HCT116 (cell line): ENCODE measurements around the gene HAGH.

Experiments used
- EZH2phosphoT487 ChIP-seq: fragments of 200-600 bp; IDR thresholded peaks from 2 replicates; pipeline ENCODE4 v1.6.1; 2018; ENCODE audit warnings: antibody characterized with exemption, borderline replicate concordance
- TCF7L2 ChIP-seq: IDR thresholded peaks from 2 replicates; pipeline ENCODE4 v1.7.0; 2011; ENCODE audit warnings: borderline replicate concordance, inconsistent platforms; ENCODE audit not compliant: insufficient read depth, insufficient read length; ENCODE audit errors: extremely low read depth
- YY1 ChIP-seq: IDR thresholded peaks from 2 replicates; pipeline ENCODE4 v1.6.1; 2011; ENCODE audit warnings: low read length, low read depth, moderate library complexity, mild to moderate bottlenecking; ENCODE audit not compliant: insufficient replicate concordance; ENCODE audit errors: extremely low read depth
- ZFX ChIP-seq: fragments of 450-650 bp; IDR thresholded peaks from 2 replicates; pipeline ENCODE4 v1.6.1; 2017
- TF ChIP-seq, protein P1 (sequence below): IDR thresholded peaks from 2 replicates; pipeline ENCODE4 v1.6.1; 2011; ENCODE audit warnings: mild to moderate bottlenecking, low read length, moderate library complexity; ENCODE audit not compliant: insufficient replicate concordance; ENCODE audit errors: extremely low read depth
- TF ChIP-seq, protein P2 (sequence below), 3 experiments: fragments of 200-600 bp in 1 of 3; sonication (generic) in 1 of 3; IDR thresholded peaks in 2 of 3; conservative IDR thresholded peaks in 1 of 3; 2 replicates each; pipeline ENCODE4 v1.5.1; 2012 to 2017; ENCODE audit warnings: low read depth in 2 of 3, low read length in 2 of 3, antibody characterized with exemption in 1 of 3, borderline replicate concordance in 1 of 3, control low read depth in 1 of 3, mild to moderate bottlenecking in 1 of 3, mixed read lengths in 1 of 3, mixed run types in 1 of 3, moderate library complexity in 1 of 3; ENCODE audit not compliant: insufficient read depth in 1 of 3
- TF ChIP-seq, protein P3 (sequence below): IDR thresholded peaks from 2 replicates; pipeline ENCODE4 v1.6.1; 2012; ENCODE audit warnings: low read depth

DNA sequence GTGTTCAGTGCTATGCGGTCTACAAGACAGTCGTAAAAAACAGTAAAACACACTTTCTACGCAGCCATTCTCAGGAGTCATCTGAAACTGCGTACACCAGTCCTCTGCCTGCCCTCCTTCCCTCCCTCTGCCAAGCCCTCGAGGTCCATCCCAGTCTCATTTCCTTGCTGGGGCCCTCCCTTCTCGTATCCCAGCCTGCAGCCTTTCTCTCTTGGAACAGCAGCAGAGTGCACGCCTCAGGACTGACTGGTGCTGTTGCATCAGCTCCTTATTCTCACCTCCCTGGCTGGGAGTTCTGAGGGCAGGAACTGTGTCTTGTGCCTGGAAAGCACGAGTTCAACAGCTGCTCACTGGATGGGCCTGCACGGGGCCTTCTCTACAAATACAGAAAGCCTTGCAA is 12.9 kb upstream of the HAGH start:
- TF ChIP-seq, protein P1, sequence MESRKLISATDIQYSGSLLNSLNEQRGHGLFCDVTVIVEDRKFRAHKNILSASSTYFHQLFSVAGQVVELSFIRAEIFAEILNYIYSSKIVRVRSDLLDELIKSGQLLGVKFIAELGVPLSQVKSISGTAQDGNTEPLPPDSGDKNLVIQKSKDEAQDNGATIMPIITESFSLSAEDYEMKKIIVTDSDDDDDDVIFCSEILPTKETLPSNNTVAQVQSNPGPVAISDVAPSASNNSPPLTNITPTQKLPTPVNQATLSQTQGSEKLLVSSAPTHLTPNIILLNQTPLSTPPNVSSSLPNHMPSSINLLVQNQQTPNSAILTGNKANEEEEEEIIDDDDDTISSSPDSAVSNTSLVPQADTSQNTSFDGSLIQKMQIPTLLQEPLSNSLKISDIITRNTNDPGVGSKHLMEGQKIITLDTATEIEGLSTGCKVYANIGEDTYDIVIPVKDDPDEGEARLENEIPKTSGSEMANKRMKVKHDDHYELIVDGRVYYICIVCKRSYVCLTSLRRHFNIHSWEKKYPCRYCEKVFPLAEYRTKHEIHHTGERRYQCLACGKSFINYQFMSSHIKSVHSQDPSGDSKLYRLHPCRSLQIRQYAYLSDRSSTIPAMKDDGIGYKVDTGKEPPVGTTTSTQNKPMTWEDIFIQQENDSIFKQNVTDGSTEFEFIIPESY: no peak
- TF ChIP-seq, protein P2, sequence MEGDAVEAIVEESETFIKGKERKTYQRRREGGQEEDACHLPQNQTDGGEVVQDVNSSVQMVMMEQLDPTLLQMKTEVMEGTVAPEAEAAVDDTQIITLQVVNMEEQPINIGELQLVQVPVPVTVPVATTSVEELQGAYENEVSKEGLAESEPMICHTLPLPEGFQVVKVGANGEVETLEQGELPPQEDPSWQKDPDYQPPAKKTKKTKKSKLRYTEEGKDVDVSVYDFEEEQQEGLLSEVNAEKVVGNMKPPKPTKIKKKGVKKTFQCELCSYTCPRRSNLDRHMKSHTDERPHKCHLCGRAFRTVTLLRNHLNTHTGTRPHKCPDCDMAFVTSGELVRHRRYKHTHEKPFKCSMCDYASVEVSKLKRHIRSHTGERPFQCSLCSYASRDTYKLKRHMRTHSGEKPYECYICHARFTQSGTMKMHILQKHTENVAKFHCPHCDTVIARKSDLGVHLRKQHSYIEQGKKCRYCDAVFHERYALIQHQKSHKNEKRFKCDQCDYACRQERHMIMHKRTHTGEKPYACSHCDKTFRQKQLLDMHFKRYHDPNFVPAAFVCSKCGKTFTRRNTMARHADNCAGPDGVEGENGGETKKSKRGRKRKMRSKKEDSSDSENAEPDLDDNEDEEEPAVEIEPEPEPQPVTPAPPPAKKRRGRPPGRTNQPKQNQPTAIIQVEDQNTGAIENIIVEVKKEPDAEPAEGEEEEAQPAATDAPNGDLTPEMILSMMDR (IDR thresholded peaks at IDR 0.05 in 2 of 3, conservative IDR thresholded peaks at IDR 0.05 in 1 of 3; ENCODE audit: borderline replicate concordance in 1 of 3, insufficient read depth in 1 of 3, low read depth in 2 of 3, low read length in 2 of 3): no peak
- no peak for TF ChIP-seq TCF7L2
- no peak for TF ChIP-seq YY1
- no peak for TF ChIP-seq EZH2phosphoT487
- TF ChIP-seq ZFX: no peak
- TF ChIP-seq, protein P3, sequence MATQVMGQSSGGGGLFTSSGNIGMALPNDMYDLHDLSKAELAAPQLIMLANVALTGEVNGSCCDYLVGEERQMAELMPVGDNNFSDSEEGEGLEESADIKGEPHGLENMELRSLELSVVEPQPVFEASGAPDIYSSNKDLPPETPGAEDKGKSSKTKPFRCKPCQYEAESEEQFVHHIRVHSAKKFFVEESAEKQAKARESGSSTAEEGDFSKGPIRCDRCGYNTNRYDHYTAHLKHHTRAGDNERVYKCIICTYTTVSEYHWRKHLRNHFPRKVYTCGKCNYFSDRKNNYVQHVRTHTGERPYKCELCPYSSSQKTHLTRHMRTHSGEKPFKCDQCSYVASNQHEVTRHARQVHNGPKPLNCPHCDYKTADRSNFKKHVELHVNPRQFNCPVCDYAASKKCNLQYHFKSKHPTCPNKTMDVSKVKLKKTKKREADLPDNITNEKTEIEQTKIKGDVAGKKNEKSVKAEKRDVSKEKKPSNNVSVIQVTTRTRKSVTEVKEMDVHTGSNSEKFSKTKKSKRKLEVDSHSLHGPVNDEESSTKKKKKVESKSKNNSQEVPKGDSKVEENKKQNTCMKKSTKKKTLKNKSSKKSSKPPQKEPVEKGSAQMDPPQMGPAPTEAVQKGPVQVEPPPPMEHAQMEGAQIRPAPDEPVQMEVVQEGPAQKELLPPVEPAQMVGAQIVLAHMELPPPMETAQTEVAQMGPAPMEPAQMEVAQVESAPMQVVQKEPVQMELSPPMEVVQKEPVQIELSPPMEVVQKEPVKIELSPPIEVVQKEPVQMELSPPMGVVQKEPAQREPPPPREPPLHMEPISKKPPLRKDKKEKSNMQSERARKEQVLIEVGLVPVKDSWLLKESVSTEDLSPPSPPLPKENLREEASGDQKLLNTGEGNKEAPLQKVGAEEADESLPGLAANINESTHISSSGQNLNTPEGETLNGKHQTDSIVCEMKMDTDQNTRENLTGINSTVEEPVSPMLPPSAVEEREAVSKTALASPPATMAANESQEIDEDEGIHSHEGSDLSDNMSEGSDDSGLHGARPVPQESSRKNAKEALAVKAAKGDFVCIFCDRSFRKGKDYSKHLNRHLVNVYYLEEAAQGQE: no peak
